ENCODE data around the gene SUCO.

SUCO gene

GRCh38 chr1:172514108-172514507 lies 18.8 kb upstream of the SUCO start:
- no peak for DNase-seq

- DNase-seq, result no peak
These were observed 17.5 kb upstream of the SUCO start for GRCh38 chr1:172515436-172515835.

GRCh38 chr1:172515927-172516326 lies 17.0 kb upstream of the SUCO start:
- no peak for DNase-seq

- DNase-seq, result no peak
These were observed 15.9 kb upstream of the SUCO start for GRCh38 chr1:172517081-172517480.

- no peak for DNase-seq
These were observed 15.4 kb upstream of the SUCO start for GRCh38 chr1:172517545-172517944.

- DNase-seq, result no peak
These were observed 3.6 kb upstream of the SUCO start for GRCh38 chr1:172529304-172529703.

- no peak for DNase-seq
These were observed 3.0 kb upstream of the SUCO start for GRCh38 chr1:172530000-172530399.

GRCh38 chr1:172531412-172532182 lies 1.4 kb upstream of the SUCO start:
- no peak for DNase-seq

GRCh38 chr1:172532183-172532699 lies 709 bp upstream of the SUCO start:
- DNase-seq, result peak; percentile 59 to 99 (median 94)

- DNase-seq, result peak in 26 of 56 donors; percentile 1 to 60 (median 36)
These were observed 682 bp downstream of the SUCO start for GRCh38 chr1:172533513-172534151.

GRCh38 chr1:172536256-172536655 lies 3.3 kb downstream of the SUCO start:
- no peak for DNase-seq

- DNase-seq, result no peak
These were observed 4.4 kb downstream of the SUCO start for GRCh38 chr1:172537366-172537765.

GRCh38 chr1:172537827-172538391 lies 5.0 kb downstream of the SUCO start:
- DNase-seq, result no peak

GRCh38 chr1:172540635-172541034 lies 7.7 kb downstream of the SUCO start:
- DNase-seq, result no peak

GRCh38 chr1:172544481-172545104 lies 11.6 kb downstream of the SUCO start:
- DNase-seq, result no peak

GRCh38 chr1:172545396-172546004 lies 12.6 kb downstream of the SUCO start:
- no peak for DNase-seq

GRCh38 chr1:172547071-172547470 lies 14.1 kb downstream of the SUCO start:
- DNase-seq, result no peak

GRCh38 chr1:172549621-172550280 lies 16.8 kb downstream of the SUCO start:
- no peak for DNase-seq

GRCh38 chr1:172551279-172551678 lies 18.3 kb downstream of the SUCO start:
- no peak for DNase-seq

GRCh38 chr1:172554915-172555314 lies 22.0 kb downstream of the SUCO start:
- no peak for DNase-seq

- DNase-seq, result no peak
These were observed 23.5 kb downstream of the SUCO start for GRCh38 chr1:172556461-172556860.
